GM19468 (cell line): ENCODE results near the gene CNOT9.

Experiments used
- ATAC-seq: cut with Tn5 transposase; IDR thresholded peaks from one replicate; pipeline ENCODE4 v1.9.1; 2021; ENCODE audit warnings: mild to moderate bottlenecking, moderate library complexity, moderate number of reproducible peaks; ENCODE audit not compliant: unreplicated experiment; ENCODE audit errors: extremely low read depth

Gene CNOT9

DNA sequence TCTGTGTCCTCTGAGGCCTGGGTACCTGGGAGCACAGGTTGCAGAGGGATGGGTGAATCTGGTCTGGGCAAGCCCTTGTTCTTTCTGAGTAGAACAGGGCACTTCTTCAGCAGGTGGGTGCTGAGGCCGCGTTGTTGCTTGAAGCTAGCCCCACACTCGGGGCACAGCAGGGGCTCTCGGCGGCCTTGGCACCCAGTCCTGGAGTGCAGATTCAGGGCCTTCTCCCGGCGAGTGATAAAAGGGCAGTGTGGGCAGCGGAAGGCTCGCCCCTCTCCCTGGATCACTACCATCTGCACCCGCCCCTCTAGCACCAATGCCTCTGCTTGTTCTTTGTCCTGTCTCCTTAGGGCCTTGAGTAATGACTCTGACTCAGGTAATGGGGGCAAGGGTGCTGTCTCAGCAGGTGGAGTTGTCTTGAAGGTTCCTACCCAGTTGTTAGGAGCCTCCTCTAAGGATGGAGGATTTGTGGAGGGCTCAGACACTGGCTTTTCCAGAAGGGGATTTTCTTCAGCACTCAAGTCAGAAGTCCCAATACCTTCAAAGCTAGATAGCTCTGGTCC, 75.2 kb downstream of the CNOT9 start:
- no peak for ATAC-seq

DNA sequence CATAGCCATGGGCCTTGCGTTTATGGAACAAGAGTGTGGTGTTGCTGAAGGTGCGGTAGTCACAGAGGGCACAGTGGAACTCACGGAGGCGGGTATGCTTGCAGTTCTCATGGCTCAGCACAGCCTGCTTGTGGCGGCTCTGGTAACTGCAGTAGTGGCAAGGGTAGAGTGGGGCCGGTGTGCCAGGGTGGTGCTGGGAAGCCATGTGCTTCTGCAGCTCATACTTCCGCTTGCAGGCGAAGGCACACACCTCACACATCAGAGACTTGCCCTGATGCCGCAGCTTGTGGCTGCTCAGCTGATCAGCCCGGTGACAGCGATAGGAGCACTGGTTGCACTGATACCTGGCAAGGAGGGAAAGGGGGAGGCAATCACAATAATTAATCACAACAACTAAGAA, 76.1 kb downstream of the CNOT9 start:
- ATAC-seq: no peak

DNA sequence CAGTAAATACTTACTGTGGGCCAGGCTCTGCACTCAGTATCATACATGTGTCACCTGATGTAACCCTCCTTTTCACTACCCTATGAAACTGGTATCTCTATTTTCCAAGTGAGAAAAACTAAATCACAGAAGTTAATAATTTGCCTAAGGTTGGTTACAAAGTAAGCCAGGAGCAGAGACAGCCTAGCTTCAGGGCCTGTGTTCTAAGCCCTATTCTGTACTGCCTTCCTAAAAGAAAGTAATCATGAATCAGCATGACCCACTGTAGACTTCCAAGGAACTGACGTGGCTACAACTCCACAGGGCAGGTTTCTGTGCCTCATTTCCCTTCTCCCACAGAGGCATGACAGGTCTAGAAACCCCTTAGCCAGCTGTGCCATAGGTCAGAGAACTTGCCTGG, 76.5 kb downstream of the CNOT9 start:
- ATAC-seq: peak; percentile 67
